Measurements from ENCODE around the gene FMO5. TPM values are rescaled to one million over a fixed set of nuclear protein-coding genes. Genes with fewer than 3 reads are reported as not detected.

The FMO5 gene
- total and polyA plus RNA-seq, 2 donors (not counting 1 experiment from before 2014, with no cell fraction given) = 4.4 to 7.8 TPM

GRCh38 chr1:147238925-147239820 lies 14.0 kb upstream of the FMO5 start:
- Histone ChIP-seq H3K79me2 (ENCODE audit: control insufficient read depth, insufficient read depth, low read length) (peaks cover 15% of the 10 kb centered on the region), H3K4me2 (replicated peaks; ENCODE audit: low read depth, low read length, poor library complexity, severe bottlenecking) (no peak overlapping the region), H3K27me3 (replicated peaks in 1 of 4; ENCODE audit: control extremely low read depth in 1 of 4, control insufficient read depth in 3 of 4, insufficient read depth in 4 of 4, low read length in 3 of 4) (peaks cover 0 to 12% (median 4%) of the 10 kb centered on the region in 4 experiments), H3K4me1 (ENCODE audit: control insufficient read depth in 2 of 2, insufficient read depth in 2 of 2, low read length in 2 of 2) (peaks cover 11 to 17% of the 10 kb centered on the region in 2 donors), H3K27ac (ENCODE audit: low read length in 2 of 2) (no peak overlapping the region), H3K9me3 (ENCODE audit: control extremely low read depth in 1 of 3, control insufficient read depth in 2 of 3, insufficient read depth in 1 of 3, low read length in 2 of 3) (peaks cover 0 to 16% (median 5%) of the 10 kb centered on the region in 3 donors), H3K9ac (ENCODE audit: low read length) (no peak overlapping the region), H3K36me3 (replicated peaks in 1 of 2; ENCODE audit: control extremely low read depth in 1 of 2, control insufficient read depth in 1 of 2, extremely low read depth in 1 of 2, insufficient read depth in 2 of 2, low read length in 1 of 2) (no peaks in the 10 kb centered on the region), H2AFZ (ENCODE audit: insufficient read depth, low read depth, low read length, poor library complexity, severe bottlenecking) (no peak overlapping the region), H3K4me3 (ENCODE audit: control extremely low read depth in 1 of 5, extremely low read depth in 1 of 5, insufficient read depth in 1 of 5, low read depth in 2 of 5, low read length in 4 of 5) (no peak overlapping the region), H4K20me1 (ENCODE audit: control insufficient read depth, insufficient read depth, low read length, poor library complexity, severe bottlenecking) (no peaks in the 10 kb centered on the region)
- H3K4me1 Mint-ChIP-seq = peaks cover 14% of the 10 kb centered on the region
- H3K9me3 Mint-ChIP-seq (ENCODE audit: insufficient read depth) = no peaks in the 10 kb centered on the region
- 98% methylated on average over 6 of the region's 11 CpGs for WGBS (ENCODE audit: insufficient coverage)
- CTCF ChIA-PET = interaction anchor here (1.2 kb wide), 1 partner anchor 66 kb away, joined by 5 read pairs; no protein-coding TSS in a partner anchor
- POLR2A ChIA-PET = no interaction called here
- ATAC-seq (ENCODE audit: low read depth) (no peak), DNase-seq (no peak)
- H3K27ac Mint-ChIP-seq = no peak overlapping the region
- intact Hi-C loops (cut with micrococcal nuclease) = no loop called here
- H3K4me3 Mint-ChIP-seq = no peak overlapping the region
- TF ChIP-seq, protein P1, sequence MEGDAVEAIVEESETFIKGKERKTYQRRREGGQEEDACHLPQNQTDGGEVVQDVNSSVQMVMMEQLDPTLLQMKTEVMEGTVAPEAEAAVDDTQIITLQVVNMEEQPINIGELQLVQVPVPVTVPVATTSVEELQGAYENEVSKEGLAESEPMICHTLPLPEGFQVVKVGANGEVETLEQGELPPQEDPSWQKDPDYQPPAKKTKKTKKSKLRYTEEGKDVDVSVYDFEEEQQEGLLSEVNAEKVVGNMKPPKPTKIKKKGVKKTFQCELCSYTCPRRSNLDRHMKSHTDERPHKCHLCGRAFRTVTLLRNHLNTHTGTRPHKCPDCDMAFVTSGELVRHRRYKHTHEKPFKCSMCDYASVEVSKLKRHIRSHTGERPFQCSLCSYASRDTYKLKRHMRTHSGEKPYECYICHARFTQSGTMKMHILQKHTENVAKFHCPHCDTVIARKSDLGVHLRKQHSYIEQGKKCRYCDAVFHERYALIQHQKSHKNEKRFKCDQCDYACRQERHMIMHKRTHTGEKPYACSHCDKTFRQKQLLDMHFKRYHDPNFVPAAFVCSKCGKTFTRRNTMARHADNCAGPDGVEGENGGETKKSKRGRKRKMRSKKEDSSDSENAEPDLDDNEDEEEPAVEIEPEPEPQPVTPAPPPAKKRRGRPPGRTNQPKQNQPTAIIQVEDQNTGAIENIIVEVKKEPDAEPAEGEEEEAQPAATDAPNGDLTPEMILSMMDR (IDR thresholded peaks at IDR 0.05) = no peak
- TF ChIP-seq EZH2 (IDR thresholded peaks at IDR 0.05; ENCODE audit: borderline replicate concordance, insufficient read depth, low read depth, low read length, poor library complexity, severe bottlenecking) = no peak
- H3K27me3 Mint-ChIP-seq = peaks cover 6% of the 10 kb centered on the region

Data from B cell (primary cell).